ENCODE measurements around the gene ACAP3.

ACAP3 gene

DNA sequence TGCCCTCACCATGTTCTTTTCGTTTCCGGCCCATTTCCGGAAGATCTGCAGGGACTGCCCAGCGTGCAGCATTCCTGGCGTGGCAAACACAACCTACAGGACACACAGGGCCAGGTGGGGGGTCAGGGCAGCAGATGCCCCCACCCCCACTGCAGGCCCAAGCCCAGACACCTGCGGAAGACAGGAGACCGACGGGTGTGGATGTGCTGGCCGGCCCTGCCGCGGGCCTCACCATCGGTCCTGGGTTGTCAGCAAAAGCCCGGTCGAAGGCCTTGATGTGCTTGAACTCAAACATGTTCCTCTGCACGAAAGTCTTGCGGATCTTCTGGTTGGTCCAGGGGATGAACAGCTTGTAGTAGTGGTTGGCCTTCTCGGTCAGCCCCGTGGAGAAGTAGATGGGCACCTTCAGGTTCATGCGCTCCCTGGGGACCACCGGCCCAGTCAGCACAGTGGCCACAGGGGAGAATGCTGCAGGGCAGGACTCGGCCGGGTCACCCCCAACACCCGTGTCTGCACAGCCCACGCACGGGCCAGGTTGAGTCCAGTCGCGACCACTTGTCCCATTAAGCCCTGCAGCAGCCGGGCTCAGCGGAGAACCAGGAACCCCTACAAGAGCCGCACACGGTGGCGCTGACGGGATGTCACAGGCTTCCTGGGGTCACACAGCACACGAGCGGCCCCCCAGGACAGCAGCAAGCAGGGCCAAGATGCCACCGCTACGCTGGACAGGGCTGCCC lies 5.9 kb upstream of the ACAP3 start:
- DNase-seq: no peak

DNA sequence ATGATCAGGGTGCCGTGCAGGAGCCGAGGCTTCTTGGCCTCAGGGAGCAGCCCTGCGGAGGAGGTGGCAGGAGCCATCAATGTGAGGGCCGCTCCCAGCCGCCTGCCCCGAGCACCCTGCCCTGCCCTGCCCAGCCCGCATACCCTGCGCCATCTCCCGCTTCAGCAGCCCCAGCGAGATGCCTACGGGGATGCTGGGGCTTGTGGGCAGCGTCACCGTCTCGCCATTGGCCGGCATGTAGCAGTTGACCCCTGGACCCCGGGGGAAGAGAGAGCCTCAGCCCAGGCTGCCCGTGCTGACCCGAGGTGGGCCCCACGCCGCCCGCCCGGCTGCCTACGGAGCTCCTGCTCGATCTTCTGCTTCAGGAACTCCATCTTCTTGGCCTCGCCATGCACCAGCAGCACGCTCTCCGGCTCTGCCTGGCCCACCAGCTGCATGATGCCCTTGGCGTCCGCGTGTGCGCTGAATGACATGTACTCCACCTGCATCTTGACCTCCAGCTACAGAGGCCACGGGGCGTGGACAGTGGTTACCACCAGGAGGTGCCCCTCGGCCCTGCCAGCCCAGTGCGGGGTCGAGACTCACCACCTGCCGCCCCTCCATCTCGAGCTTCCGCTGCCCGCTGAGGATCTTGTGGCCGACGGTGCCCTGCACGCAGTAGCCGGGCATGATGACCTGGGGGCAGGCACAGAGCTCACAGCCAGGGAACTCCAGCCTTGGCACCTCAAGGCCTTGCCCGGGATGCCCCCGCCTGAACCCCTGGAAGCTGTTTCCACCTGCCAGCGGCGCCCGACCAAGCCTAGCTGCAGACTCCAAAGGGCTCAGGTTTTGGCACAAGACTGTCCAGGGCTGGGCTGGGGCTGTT lies 5.0 kb upstream of the ACAP3 start:
- no peak for DNase-seq

DNA sequence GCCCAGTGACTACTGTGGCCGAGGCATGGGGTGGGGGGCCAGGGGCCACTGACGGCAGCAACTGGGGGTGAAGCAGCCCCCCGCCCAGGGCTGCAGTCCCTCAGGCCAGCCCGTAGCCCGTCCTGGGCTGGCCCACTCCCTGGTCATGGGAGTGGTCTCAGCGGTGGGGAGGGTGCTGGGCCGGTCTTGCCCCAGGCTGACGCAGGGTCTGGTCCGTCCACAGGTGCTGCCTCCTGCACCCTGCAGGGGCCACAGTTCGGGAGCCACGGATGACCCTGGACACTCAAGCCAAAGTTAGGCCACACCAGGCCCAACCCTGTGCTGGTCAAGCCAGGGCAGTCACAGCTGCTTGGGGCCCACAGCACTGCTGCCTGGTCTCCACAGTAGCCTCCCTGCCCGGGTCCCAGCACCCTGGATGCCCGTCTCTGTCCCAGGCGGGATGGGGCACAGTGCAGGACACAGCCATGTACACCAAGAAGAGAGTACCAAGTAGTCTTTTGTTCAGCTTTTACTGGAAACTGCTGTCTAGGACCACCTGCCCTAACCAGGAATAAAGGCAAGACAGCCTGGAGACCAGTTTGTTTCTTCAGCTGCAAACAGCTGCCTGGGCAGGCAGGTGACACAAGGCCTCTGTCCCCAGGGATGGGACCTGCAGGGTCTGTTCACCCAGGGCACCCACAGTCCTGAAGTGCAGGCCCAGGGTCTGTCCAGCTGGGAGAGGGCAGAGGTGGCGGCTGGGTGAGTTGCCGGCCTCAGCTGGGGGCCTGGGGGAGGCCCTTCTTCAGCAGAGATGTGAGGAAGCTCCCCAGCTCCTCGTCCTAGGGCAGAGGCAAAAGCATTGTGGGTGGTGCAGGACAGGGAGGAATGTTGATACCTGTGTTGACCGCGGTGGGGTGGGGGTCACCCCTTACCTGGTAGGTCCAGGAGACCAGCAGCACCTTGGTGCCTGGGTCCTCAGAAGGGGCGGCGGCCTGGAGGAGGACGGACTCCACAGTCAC lies 3.7 kb upstream of the ACAP3 start:
- no peak for DNase-seq

GRCh38 chr1:1310476-1311053 lies 2.8 kb upstream of the ACAP3 start:
- DNase-seq: no peak

DNA sequence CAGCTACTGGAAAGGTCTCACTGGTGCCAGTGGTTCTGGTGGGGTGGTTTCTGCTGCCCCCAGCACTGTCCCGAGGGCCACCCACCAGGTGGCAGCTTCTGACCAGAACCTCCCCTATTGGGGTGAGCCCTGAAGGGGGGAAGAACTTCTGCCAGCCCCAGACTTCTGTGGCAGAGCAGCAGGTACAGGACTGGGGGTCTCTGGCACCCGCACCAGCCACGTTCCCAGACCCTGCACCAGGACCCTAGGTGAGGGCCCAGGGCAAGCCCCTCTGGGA lies 2.3 kb upstream of the ACAP3 start:
- DNase-seq: no peak

DNA sequence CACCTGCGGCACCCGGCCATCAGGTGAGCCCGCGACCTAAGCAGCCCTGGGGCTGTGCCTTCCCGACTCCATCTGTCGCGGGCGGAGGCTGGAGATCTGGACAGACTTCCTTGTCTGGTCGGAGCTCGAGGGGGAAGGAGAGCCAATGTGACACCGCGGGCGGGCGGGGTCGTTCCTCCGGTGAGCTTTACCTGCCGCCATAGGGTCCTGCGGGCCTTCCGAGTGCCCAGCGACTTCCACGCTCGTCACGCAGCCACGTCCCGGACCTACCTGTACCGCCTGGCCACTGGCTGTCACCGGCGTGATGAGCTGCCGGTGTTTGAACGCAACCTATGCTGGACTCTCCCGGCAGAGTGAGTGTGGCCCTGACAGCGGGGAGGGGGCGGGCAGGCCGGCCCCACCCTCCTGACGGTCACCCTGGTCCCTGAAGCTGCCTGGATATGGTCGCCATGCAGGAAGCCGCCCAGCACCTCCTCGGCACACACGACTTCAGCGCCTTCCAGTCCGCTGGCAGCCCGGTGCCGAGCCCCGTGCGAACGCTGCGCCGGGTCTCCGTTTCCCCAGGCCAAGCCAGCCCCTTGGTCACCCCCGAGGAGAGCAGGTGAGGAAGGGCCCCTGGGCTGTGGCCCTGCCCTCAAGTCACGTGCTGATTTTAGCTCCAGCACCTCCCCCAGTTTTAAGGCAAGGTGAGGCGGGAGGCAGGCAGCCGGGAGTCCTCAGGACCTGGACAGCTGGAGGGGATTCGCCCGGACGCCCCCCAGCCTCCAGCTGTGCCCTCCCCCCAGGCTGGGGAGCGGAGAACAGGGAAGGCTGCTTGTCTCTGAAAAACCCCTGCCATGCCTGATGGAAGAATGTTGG lies 1.8 kb upstream of the ACAP3 start:
- DNase-seq: no peak

DNA sequence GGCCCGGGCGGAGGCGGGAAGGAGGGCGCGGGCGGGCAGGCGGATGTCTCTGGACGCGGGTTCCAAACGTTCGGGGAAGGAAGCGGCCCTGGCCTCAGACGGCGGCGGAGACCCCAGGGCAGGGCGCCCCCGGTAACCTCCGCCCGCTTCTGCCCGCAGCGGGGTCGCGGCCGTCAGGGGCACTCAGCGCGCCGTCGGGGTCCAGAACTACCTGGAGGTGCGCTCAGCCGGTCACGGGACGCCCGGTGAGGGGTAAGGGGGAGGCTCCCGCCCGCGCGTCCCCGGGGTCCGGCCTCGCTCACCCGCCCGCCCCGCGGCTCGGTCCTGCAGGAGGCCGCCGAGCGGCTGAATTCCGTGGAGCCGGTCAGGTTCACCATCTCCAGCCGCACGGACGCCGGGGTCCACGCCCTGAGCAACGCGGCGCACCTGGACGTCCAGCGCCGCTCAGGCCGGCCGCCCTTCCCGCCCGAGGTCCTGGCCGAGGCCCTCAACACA lies 1.1 kb upstream of the ACAP3 start:
- DNase-seq: no peak

DNA sequence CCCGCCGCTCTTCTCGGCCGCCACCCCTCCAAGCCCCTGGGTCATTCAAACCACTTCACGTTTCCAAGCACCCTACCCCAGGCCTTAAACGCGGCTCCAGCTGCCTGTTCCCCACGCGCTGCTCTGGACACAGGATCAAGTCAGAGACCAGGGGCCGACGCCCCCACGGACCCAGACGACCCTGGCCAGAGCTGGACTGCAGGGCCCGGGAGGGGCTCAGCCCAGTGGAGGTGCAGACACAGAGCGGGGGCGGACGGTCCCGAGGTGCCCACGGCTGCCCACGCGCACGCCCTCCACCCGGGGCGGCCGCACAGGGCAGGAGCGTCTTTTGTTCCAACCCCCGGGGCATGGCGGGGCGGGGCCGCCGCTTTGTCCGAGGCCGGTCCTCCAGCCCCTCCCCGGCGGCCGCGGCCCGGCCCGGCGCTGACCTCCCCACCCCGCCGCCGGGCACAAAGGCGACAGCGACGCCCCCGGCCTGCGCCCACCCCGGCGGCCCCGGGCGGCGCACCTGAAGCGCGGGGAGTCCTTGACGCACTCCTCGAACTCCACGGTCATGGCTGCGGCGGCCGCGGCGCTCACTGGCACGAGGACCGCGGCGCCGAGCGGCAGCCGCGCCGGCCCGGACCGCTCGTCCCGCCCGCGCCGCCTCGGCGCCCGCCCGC lies 338 bp downstream of the ACAP3 start:
- peak; percentile 40 for DNase-seq

GRCh38 chr1:1306661-1307260 lies 969 bp downstream of the ACAP3 start:
- DNase-seq: peak; percentile 63

GRCh38 chr1:1306070-1306660 lies 1.6 kb downstream of the ACAP3 start:
- peak; percentile 30 for DNase-seq

DNA sequence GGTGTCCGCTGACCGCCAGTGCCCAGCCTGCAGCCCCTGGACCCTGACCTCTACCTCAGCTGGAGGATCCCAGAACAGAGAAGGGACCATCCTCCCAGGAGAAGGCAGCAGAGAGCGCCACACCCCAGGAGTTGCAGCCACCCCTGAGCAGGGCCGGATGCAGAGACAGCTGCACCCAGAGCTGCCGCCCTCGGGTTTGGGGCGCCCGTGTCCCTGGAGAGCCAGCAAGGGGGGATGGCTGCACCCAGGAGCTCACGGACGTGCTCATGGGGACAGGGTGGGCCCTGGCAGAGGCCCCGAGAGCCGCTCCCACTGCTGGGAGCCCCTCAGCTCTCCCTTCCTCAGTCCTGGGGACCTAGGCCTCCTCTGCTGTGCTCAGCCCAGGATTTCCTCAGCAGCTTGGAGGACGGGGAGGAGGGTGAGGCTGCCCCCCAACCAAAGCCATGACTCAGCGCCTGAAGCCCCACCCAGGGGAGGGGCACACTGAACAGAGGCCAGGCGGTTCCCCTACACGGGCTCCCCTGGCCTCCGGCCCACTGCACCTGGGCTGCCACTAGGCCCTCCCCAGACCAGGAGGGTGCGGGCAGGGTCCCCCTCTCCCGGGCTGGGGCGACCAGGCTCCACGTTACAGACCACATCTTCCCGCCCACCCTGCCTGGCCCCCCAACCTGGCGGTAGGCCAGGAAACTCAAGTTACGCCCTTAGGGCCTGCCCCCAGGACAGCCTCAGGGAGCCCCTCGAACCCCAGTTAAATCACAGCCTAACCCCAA lies 2.2 kb downstream of the ACAP3 start:
- DNase-seq: peak; percentile 65

- peak; percentile 95 for DNase-seq
Measured at GRCh38 chr1:1304331-1305299, 3.1 kb downstream of the ACAP3 start.

- DNase-seq: peak; percentile 20
Measured at GRCh38 chr1:1303736-1304135, 4.0 kb downstream of the ACAP3 start.

- peak; percentile 15 for DNase-seq
Measured at GRCh38 chr1:1302951-1303509, 4.7 kb downstream of the ACAP3 start.

- no peak for DNase-seq
Measured at GRCh38 chr1:1302006-1302430, 5.7 kb downstream of the ACAP3 start.

GRCh38 chr1:1300352-1300739 lies 7.4 kb downstream of the ACAP3 start:
- DNase-seq: no peak

DNA sequence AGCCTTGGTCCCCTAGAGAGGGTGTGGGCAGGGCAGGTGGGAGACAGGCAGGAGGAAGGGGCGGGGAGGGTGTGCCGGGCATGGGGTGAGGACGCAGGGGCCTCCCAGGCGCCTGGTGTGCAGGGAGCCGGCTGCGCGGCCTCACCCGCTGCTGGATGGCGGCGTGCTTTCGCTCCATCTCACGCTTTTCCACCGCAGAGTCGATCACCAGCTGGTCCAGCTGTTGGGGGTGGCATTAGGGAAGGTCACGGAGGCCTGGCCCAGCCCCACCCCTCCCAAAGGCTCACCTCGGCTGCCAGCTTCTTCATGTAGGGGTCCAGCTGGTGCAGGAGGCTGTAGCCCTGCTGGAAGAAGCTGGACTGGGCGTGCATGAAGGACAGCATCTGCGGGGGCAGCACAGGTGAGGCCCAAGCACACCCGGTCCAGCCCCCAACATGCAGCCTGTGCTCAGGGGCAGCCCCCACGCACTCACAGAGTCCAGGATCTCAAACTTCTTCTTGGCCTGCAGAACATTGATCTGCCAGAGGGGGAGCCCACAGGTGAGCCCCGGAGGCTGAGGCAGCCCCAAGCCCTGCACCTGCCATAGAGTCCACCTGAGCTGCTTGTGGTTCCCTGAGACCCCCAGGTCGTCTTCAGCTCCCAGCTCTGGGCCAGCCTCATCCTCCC lies 7.9 kb downstream of the ACAP3 start:
- DNase-seq: peak; percentile 30

All from eye (tissue), 1 donor.